GM10248 (cell line): ENCODE results near the gene MVD.

Source experiments
- CTCF ChIA-PET: fragments of 300-600 bp; sonication (Branson Sonifier 250); formaldehyde crosslinking; extraction: SDS; loops from one replicate; lab custom pipeline; 2021; ENCODE audit warnings: antibody characterized with exemption; lab: Yijun Ruan, JAX
- POLR2A ChIA-PET: fragments of 350-650 bp; sonication (Branson Sonifier 250); formaldehyde crosslinking; extraction: SDS; loops from one replicate; lab custom pipeline; 2020; ENCODE audit warnings: antibody characterized with exemption; lab: Yijun Ruan, JAX
- DNase-seq: peaks from one replicate; pipeline ENCODE4 v3.0.0; 2012; ENCODE audit errors: extremely low spot score
- CTCF ChIP-seq: IDR thresholded peaks from 2 replicates; pipeline ENCODE4 v1.5.1; 2012; ENCODE audit warnings: mild to moderate bottlenecking, low read depth; ENCODE audit errors: extremely low read depth, missing control alignments, control extremely low read depth

Gene MVD

GRCh38 chr16:88646345-88647034 lies 16.4 kb downstream of the MVD start:
- CTCF ChIA-PET, result interaction anchor here (1.0 kb wide), 1 partner anchor 9 kb away, joined by 4 read pairs; no protein-coding TSS in a partner anchor
- DNase-seq, result no peak
- no peak for TF ChIP-seq CTCF
- POLR2A ChIA-PET, result no interaction called here

- DNase-seq, result no peak
- no peak for TF ChIP-seq CTCF
- CTCF ChIA-PET, result interaction anchor here (1.0 kb wide), 1 partner anchor 9 kb away, joined by 4 read pairs; no protein-coding TSS in a partner anchor
- POLR2A ChIA-PET, result no interaction called here
Observed at GRCh38 chr16:88645941-88646340, 16.9 kb downstream of the MVD start.

- CTCF ChIA-PET, result no interaction called here
- DNase-seq, result no peak
- POLR2A ChIA-PET, result no interaction called here
- TF ChIP-seq CTCF, result no peak
Observed at GRCh38 chr16:88645455-88645854, 17.4 kb downstream of the MVD start.

- ChIA-PET CTCF (no interaction called here), POLR2A (no interaction called here)
- no peak for DNase-seq
- no peak for TF ChIP-seq CTCF
Observed at GRCh38 chr16:88643644-88643932, 19.3 kb downstream of the MVD start.

GRCh38 chr16:88642881-88643643 lies 19.8 kb downstream of the MVD start:
- DNase-seq, result no peak
- CTCF ChIA-PET, result no interaction called here
- POLR2A ChIA-PET, result no interaction called here
- no peak for TF ChIP-seq CTCF

GRCh38 chr16:88640498-88641247 lies 22.2 kb downstream of the MVD start:
- TF ChIP-seq CTCF, result no peak
- no peak for DNase-seq
- POLR2A ChIA-PET, result interaction anchor here (0.6 kb wide), 1 partner anchor 9 kb away, joined by 3 read pairs; no protein-coding TSS in a partner anchor
- CTCF ChIA-PET, result no interaction called here
